Measurements from ENCODE around the gene JAML.

DNA sequence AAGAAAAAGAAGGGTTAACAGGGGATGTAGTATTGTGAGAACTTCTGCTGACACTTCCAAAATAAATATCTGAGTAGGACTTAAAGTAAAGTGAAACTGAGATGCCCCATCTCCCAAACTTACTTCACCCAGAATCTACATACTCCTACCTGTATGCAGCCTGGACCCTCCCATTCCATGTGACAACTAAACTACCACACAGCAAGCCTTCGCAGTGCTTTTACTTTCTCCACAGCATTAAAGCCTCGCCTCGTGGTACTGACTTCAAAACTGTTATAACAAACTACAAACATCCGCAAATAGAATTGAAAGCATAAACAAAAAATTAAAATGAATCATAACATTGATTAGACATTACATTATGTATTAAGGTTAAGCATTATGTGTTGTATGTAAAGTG lies 38.3 kb upstream of the JAML start:
- TF ChIP-seq POLR2AphosphoS5 (IDR thresholded peaks at IDR 0.05; ENCODE audit: low read depth, low read length) (no peak), TAF1 (IDR thresholded peaks at IDR 0.05; ENCODE audit: borderline replicate concordance, insufficient read depth, low read length) (no peak)
- TF ChIP-seq, protein P1, sequence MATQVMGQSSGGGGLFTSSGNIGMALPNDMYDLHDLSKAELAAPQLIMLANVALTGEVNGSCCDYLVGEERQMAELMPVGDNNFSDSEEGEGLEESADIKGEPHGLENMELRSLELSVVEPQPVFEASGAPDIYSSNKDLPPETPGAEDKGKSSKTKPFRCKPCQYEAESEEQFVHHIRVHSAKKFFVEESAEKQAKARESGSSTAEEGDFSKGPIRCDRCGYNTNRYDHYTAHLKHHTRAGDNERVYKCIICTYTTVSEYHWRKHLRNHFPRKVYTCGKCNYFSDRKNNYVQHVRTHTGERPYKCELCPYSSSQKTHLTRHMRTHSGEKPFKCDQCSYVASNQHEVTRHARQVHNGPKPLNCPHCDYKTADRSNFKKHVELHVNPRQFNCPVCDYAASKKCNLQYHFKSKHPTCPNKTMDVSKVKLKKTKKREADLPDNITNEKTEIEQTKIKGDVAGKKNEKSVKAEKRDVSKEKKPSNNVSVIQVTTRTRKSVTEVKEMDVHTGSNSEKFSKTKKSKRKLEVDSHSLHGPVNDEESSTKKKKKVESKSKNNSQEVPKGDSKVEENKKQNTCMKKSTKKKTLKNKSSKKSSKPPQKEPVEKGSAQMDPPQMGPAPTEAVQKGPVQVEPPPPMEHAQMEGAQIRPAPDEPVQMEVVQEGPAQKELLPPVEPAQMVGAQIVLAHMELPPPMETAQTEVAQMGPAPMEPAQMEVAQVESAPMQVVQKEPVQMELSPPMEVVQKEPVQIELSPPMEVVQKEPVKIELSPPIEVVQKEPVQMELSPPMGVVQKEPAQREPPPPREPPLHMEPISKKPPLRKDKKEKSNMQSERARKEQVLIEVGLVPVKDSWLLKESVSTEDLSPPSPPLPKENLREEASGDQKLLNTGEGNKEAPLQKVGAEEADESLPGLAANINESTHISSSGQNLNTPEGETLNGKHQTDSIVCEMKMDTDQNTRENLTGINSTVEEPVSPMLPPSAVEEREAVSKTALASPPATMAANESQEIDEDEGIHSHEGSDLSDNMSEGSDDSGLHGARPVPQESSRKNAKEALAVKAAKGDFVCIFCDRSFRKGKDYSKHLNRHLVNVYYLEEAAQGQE (IDR thresholded peaks at IDR 0.05; ENCODE audit: insufficient read depth in 1 of 2, low read depth in 2 of 2, low read length in 2 of 2), result no peak
